ENCODE data around the gene EDRF1.

- TF ChIP-seq CTCF (IDR thresholded peaks at IDR 0.05; ENCODE audit: poor library complexity) (no peak), EZH2 (IDR thresholded peaks at IDR 0.05; ENCODE audit: borderline replicate concordance) (no peak)
Measured at GRCh38 chr10:125699562-125700143, 19.9 kb upstream of the EDRF1 start.

All from hepatocyte (in vitro differentiated cells).